Adrenal gland (tissue), 5 donors: ENCODE data around the gene CRP.

ENCODE experiments used
- POLR2A ChIP-seq, 2 donors: fragments of 450-650 bp; IDR thresholded peaks; one replicate each; pipeline ENCODE4 v1.6.1; 2017; ENCODE audit warnings: antibody characterized with exemption in 2 of 2, mild to moderate bottlenecking in 2 of 2, moderate library complexity in 1 of 2
- TF ChIP-seq, protein P1 (sequence below), 6 experiments: fragments of 450-650 bp in 4 of 6; fragments of 200-600 bp in 2 of 6; sonication (generic) in 1 of 6; IDR thresholded peaks; 1 replicate in 5 of 6; 2 replicates in 1 of 6; pipeline versions ENCODE4 v1.5.1 to v1.8.0; 2016 to 2021; ENCODE audit warnings: antibody characterized with exemption in 6 of 6, mild to moderate bottlenecking in 2 of 6, moderate library complexity in 1 of 6
- donor health status: DM: no; HTN: no; CAD: no.

DNA sequence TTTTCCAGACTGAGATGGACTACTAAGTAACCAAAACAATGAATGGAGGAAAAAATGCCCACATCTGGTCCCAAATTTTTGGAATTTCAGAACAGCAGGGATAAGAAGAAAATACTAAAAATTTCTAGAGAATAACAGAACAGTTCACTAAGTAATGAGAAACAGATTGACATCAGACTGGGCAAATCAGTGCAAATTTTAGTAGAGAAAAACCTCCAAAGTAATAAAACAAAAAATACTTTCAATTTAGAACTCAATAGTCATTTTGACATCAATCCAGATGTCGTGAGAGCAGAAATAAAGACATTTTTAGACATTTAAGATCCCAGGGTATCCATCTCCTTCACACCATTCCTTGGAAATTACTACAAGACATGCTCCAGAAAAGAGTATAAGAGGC is 39.3 kb downstream of the CRP start:
- TF ChIP-seq, protein P1, sequence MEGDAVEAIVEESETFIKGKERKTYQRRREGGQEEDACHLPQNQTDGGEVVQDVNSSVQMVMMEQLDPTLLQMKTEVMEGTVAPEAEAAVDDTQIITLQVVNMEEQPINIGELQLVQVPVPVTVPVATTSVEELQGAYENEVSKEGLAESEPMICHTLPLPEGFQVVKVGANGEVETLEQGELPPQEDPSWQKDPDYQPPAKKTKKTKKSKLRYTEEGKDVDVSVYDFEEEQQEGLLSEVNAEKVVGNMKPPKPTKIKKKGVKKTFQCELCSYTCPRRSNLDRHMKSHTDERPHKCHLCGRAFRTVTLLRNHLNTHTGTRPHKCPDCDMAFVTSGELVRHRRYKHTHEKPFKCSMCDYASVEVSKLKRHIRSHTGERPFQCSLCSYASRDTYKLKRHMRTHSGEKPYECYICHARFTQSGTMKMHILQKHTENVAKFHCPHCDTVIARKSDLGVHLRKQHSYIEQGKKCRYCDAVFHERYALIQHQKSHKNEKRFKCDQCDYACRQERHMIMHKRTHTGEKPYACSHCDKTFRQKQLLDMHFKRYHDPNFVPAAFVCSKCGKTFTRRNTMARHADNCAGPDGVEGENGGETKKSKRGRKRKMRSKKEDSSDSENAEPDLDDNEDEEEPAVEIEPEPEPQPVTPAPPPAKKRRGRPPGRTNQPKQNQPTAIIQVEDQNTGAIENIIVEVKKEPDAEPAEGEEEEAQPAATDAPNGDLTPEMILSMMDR (IDR thresholded peaks at IDR 0.05): no peak
- TF ChIP-seq POLR2A (IDR thresholded peaks at IDR 0.05): no peak
